Type B pancreatic cell (in vitro differentiated cells): Measurements from ENCODE around the gene NYAP1. TPM values are rescaled to one million over a fixed set of nuclear protein-coding genes. Genes with fewer than 3 reads are reported as not detected.
"Not testable (repeated sequence)": the region's sequence is repeated elsewhere in the genome, so short reads cannot be mapped to it uniquely, and the experiment has no call there.

Experiments
- DNase-seq: peaks from one replicate; pipeline ENCODE4 v3.0.0; 2021; ENCODE audit warnings: mixed read lengths; ENCODE audit not compliant: unreplicated experiment; ENCODE audit errors: extremely low spot score
- H3K27ac Mint-ChIP-seq: 2 replicates; pipeline ENCODE4 v1.8.0; 2021; ENCODE audit warnings: mild to moderate bottlenecking, mixed read lengths
- H3K27me3 Mint-ChIP-seq: 2 replicates; pipeline ENCODE4 v1.8.0; 2021; ENCODE audit warnings: mixed read lengths
- H3K36me3 Mint-ChIP-seq: 2 replicates; pipeline ENCODE4 v1.8.0; 2021; ENCODE audit warnings: mixed read lengths
- H3K4me1 Mint-ChIP-seq: one replicate; pipeline ENCODE4 v1.8.0; 2021; ENCODE audit warnings: mixed read lengths; ENCODE audit not compliant: unreplicated experiment
- H3K4me3 Mint-ChIP-seq: 2 replicates; pipeline ENCODE4 v1.8.0; 2021; ENCODE audit warnings: mild to moderate bottlenecking, mixed read lengths
- H3K9me3 Mint-ChIP-seq: 2 replicates; pipeline ENCODE4 v1.8.0; 2021; ENCODE audit warnings: mixed read lengths
- total RNA-seq: library from RNA; stranded (reverse); gene quantifications from 2 replicates; pipeline ENCODE4 v1.2.1, GENCODE V29; 2021; ENCODE audit warnings: low replicate concordance
- TF ChIP-seq, protein P1 (sequence below): fragments of 200-600 bp; sonication (generic); conservative IDR thresholded peaks from 2 replicates; pipeline ENCODE4 v1.5.0; 2021; ENCODE audit warnings: antibody characterized with exemption, mild to moderate bottlenecking

NYAP1 gene
- total RNA-seq, 1 donor from 2014 or later, result 6.3 TPM

DNA sequence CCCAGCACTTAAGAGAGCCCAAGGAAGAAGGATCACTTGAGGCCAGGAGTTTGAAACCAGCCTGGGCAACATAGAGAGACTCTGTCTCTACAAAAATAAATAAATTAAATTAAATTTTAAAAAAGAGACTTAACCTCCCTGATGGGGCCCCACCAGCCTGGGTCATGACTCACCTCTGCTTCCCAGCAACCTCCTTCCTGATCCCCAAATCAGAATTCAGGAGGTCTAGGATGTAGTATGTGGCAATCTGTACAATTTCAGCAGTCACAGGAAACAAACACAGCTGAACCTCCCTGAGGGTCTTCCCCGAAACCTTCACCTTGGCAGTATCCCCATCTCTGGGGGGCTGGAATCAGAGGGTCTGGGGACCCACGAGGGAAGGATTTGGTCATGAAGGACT is 37.7 kb upstream of the NYAP1 start:
- no peaks in the 10 kb centered on the region for H3K27me3 Mint-ChIP-seq
- H3K4me1 Mint-ChIP-seq, result peaks cover 9% of the 10 kb centered on the region
- TF ChIP-seq, protein P1, sequence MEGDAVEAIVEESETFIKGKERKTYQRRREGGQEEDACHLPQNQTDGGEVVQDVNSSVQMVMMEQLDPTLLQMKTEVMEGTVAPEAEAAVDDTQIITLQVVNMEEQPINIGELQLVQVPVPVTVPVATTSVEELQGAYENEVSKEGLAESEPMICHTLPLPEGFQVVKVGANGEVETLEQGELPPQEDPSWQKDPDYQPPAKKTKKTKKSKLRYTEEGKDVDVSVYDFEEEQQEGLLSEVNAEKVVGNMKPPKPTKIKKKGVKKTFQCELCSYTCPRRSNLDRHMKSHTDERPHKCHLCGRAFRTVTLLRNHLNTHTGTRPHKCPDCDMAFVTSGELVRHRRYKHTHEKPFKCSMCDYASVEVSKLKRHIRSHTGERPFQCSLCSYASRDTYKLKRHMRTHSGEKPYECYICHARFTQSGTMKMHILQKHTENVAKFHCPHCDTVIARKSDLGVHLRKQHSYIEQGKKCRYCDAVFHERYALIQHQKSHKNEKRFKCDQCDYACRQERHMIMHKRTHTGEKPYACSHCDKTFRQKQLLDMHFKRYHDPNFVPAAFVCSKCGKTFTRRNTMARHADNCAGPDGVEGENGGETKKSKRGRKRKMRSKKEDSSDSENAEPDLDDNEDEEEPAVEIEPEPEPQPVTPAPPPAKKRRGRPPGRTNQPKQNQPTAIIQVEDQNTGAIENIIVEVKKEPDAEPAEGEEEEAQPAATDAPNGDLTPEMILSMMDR, result no peak
- H3K36me3 Mint-ChIP-seq, result no peaks in the 10 kb centered on the region
- H3K4me3 Mint-ChIP-seq, result no peak overlapping the region
- no peak overlapping the region for H3K27ac Mint-ChIP-seq
- no peak for DNase-seq
- H3K9me3 Mint-ChIP-seq, result no peaks in the 10 kb centered on the region

DNA sequence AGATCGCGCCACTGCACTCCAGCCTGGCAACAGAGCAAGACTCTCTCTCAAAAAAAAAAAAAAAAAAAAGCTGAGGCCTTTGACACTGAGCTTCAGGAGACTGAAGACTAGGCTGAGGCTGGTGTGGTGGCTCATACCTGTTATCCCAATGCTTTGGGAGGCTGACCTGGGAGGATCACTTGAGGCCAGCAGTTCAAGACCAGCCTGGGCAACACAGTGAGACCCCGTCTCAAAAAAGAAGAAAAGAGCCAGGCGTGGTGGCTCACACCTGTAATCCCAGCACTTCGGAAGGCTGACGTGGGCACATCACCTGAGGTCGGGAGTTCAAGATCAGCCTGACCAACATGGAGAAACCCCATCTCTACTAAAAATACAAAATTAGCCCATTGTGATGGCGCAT is 36.4 kb upstream of the NYAP1 start:
- not testable (repeated sequence) for H3K9me3 Mint-ChIP-seq, H3K27me3 Mint-ChIP-seq

DNA sequence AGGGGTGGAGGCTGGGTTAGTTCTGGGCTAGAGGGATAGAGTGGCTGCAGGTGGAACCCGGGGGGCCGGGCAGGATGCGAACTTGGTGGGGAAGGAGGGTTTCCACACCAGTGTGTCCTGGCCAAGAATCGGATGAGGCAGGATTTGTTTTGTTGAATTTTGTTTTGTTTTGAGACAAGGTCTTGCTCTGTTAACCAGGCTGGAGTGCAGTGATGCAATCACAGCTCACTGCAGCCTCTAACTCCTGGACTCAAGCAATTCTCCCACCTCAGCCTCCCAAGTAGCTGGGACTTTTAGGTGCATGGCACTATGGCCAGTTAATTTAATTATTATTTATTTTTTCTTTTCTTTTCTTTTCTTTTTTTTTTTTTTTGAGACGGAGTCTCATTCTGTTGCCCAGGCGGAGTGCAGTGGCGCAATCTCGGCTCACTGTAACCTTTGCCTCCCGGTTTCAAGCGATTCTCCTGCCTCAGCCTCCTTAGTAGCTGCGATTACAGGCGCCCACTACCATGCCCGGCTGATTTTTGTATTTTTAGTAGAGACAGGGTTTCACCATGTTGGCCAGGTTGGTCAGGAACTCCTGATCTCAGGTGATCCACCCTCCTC is 34.4 kb upstream of the NYAP1 start:
- no peak for DNase-seq
- TF ChIP-seq, protein P1, result no peak
- Mint-ChIP-seq H3K9me3 (no peaks in the 10 kb centered on the region), H3K36me3 (no peaks in the 10 kb centered on the region), H3K4me3 (peak overlapping the region; percentile 47), H3K27me3 (no peaks in the 10 kb centered on the region), H3K4me1 (peaks cover 3% of the 10 kb centered on the region), H3K27ac (no peak overlapping the region)

More for the DNA sequence above, 36.4 kb upstream of the NYAP1 start:
- not testable (repeated sequence) for H3K4me1 Mint-ChIP-seq, H3K36me3 Mint-ChIP-seq, H3K4me3 Mint-ChIP-seq, DNase-seq, H3K27ac Mint-ChIP-seq

DNA sequence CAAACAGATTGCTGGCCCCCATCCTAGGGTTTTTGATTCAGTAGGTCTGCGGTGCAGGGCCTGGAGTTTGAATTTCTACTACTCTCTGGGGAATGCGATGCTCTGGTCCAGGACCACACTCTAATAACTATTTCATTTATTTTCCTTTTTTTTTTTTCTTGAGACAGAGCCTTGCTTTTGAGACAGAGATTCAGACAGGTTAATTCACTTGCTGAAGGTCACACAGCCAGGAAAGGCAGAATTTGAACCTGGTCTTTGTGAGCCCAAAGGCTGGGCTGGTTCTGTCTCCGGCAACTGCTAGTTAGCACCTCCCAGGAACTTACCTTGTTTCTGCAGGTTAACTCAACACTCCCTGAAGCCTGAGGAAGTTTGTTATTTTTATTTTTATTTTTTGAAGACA is 31.2 kb upstream of the NYAP1 start:
- Mint-ChIP-seq H3K4me1 (no peaks in the 10 kb centered on the region), H3K27me3 (no peaks in the 10 kb centered on the region), H3K4me3 (no peak overlapping the region), H3K27ac (no peak overlapping the region), H3K9me3 (no peaks in the 10 kb centered on the region), H3K36me3 (no peaks in the 10 kb centered on the region)
- TF ChIP-seq, protein P1, result no peak
- no peak for DNase-seq

DNA sequence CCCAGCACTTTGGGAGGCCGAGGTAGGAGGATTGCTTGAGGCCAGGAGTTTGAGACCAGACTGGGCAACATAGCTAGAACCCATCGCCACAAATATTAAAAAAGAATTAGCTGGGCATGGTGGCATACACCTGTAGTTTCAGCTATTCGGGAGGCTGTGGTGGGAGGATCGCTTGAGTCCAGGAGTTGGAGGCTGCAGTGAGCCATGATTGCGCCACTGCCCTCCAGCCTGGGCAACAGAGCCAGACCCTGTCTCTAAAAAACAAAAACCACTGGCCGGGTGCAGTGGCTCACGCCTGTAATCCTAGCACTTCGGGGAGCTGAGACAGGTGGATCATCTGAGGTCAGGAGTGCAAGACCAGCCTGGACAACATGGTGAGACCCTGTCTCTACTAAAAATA is 29.9 kb upstream of the NYAP1 start:
- not testable (repeated sequence) for H3K27ac Mint-ChIP-seq, DNase-seq, H3K4me1 Mint-ChIP-seq, H3K4me3 Mint-ChIP-seq, H3K9me3 Mint-ChIP-seq, H3K27me3 Mint-ChIP-seq, H3K36me3 Mint-ChIP-seq

DNA sequence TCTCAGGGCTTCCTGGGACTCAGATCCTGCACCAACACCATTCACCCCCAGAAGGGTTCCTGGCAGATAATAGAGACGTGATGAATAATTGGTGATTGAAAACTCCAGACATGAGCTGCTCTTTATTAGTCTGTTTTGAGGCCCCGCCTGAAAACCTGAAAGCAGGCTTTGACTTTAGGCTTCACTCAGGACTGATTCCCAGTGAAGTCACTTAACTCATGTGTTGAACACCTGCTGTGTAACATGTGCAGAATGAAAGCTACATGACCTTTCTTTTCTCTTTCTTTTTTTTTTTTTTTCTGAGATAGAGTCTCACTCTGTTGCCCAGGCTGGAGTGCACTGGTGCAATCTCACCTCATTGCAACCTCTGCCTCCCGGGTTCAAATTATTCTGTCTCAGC is 28.5 kb upstream of the NYAP1 start:
- no peaks in the 10 kb centered on the region for H3K36me3 Mint-ChIP-seq
- H3K4me3 Mint-ChIP-seq, result no peak overlapping the region
- no peak for DNase-seq
- H3K27me3 Mint-ChIP-seq, result no peaks in the 10 kb centered on the region
- no peaks in the 10 kb centered on the region for H3K9me3 Mint-ChIP-seq
- H3K27ac Mint-ChIP-seq, result no peak overlapping the region
- H3K4me1 Mint-ChIP-seq, result no peaks in the 10 kb centered on the region
- TF ChIP-seq, protein P1, result no peak

DNA sequence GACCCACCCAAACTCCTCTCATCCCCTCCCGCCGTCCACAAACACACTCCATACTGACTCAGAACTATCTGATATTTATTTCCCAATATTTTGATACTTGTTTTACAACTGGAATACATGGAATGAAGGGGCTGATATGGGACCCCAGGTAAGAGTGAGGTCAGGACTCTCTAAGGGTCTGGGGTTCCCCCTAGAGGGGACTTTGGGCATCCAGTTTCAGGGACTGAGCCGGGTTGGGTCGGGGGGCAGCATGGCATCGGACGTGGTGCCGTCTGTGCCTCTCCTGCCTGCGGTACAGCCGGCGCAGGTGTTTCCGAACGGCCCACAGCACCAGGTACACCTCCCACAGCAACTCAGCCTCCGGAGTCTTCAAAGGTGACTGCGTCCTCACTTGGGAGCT is 27.2 kb upstream of the NYAP1 start:
- DNase-seq, result no peak
- H3K4me3 Mint-ChIP-seq, result no peak overlapping the region
- no peaks in the 10 kb centered on the region for H3K4me1 Mint-ChIP-seq
- no peaks in the 10 kb centered on the region for H3K36me3 Mint-ChIP-seq
- no peak overlapping the region for H3K27ac Mint-ChIP-seq
- no peaks in the 10 kb centered on the region for H3K9me3 Mint-ChIP-seq
- no peaks in the 10 kb centered on the region for H3K27me3 Mint-ChIP-seq
- TF ChIP-seq, protein P1, result peak; percentile 29
